ENCODE results near the gene ABCA7.

- TF ChIP-seq CTCF (IDR thresholded peaks at IDR 0.05; ENCODE audit: insufficient read depth, low read length, poor library complexity, severe bottlenecking) (no peak), EZH2phosphoT487 (conservative IDR thresholded peaks at IDR 0.05; ENCODE audit: low read length) (no peak)
Measured at GRCh38 chr19:1019616-1019961, 20.3 kb upstream of the ABCA7 start.

Data from SU-DHL-6 (cell line).